Daoy (cell line): Measurements from ENCODE around the gene CYGB. TPM values are rescaled to one million over a fixed set of nuclear protein-coding genes. Genes with fewer than 3 reads are reported as not detected.
"Not testable (repeated sequence)": the region's sequence is repeated elsewhere in the genome, so short reads cannot be mapped to it uniquely, and the experiment has no call there.

Experiments used
- DNase-seq: peaks from one replicate; pipeline ENCODE4 v3.0.0-alpha.2; 2015; ENCODE audit warnings: low read depth
- total RNA-seq: library from RNA; depleted of rRNA; stranded (reverse); fragments of >200 nt; shearing (Covaris generic); gene quantifications from 2 replicates; pipeline ENCODE4 v1.2.3, GENCODE V29; 2014

Gene CYGB
- total RNA-seq, 1 experiment from 2014 or later: 8.3 TPM

DNA sequence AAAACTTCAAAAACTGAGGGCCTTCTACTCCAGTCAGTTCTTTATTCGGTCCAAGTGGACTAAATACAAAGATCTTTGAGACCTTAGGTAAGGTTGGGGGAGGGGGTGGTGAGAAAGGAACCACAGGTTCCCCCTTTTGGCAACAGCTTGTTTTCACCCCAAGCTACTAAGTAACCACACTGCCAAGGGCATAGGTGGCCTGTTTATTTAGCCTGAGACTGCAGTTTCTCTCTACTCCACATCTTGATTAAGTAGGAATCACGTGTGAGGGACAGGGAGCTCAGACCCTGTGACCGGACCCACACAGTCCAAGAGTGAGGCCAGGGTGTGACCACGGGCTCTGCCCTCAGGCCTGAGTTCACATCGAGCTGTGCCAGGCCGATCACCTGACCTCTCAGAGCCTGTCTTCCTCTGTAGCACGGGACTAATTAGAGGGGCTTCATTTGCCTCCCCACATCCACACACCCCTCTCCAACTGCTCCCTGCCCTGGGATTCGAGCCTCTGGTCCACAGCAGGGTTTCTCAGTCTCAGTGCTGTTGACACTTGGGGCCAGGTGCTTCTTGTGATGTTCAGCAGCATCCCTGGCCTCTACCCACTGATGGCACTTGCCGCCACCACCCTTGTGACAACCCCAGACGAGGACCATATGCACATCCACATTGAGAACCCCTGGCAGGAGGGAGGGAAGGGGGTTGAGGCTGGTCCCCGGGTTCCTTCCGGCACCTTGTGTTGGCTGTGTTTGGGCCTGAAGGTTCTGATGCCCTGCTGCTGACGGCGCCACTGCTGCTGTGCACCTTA lies 30.3 kb upstream of the CYGB start:
- no peak for DNase-seq

DNA sequence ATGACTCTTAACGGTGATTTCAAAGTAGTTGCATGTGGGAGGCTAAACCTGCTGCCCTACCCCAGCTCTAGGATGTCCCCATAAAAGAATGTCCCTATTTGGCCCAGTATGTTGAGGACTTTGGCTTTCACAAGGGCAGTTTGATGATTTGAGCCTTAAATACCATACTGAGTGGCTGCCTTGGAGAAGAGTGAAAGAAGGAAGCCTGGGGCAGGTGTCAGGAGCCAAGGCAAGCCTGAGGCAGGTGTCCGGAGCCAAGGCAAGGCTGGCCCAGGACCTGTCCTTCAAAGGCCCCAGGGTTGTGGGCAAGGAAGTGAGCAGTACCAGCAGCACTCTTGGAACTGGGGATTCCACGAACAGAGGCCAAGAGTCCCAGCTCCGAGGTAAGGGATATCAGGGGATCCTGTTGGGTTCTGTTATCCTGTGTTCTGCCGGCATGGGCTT lies 29.5 kb upstream of the CYGB start:
- DNase-seq: no peak

DNA sequence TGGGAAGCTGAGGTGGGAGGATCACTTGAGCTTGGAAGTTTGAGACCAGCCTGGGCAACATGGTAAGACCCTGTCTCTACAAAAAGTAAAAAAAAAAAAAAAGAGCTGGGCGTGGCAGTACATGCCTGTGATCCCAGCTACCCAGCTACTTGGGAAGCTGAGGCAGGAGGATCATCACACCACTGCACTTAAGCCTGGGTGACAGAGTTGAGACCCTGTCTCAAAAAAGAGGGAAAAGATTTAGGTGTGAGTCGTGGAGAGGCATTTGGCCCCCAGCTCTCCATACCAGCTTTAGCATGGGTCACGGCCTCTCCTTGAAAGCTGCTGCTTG lies 29.1 kb upstream of the CYGB start:
- no peak for DNase-seq

DNA sequence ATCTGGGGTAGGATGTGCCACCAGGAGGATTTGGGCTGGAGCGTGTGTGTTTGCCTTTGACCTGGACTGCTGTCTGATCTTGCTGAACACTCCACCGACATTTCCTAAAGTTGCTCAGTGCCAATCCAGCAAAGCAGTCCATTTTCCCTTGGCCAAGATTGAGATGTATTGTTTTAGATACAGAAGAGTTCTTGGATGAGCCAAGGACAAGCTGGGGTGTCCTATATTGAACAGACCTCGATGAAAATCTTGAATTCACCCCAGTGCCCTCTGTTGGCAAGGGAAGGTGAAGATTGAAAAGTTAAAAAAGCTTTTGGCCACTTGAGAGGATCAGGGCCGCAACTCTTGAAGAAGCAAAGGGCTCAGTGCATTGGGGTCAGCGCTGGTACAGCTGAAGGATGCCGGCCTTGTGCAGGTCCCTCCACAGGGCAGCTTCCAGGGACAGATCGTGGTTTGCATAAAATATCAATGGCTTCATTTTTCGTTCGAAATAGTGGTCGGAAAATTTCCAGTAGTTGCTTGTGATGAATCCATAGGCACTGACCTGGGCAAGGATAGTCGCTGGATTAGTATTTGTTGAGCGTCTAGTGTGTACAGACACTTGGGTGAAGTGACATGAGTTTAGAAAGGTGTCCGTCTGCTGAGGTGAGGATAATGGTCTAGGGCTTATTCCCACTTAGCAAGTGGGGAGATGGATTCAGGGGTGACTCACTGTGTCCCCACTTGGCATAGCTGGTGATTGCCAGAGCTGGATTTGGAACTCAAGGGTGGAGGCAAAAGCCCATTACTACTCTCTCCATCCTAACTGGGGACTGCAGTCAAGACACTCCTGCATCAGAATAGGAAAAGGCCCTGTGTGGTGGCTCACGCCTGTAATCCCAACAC lies 28.5 kb upstream of the CYGB start:
- DNase-seq: no peak

DNA sequence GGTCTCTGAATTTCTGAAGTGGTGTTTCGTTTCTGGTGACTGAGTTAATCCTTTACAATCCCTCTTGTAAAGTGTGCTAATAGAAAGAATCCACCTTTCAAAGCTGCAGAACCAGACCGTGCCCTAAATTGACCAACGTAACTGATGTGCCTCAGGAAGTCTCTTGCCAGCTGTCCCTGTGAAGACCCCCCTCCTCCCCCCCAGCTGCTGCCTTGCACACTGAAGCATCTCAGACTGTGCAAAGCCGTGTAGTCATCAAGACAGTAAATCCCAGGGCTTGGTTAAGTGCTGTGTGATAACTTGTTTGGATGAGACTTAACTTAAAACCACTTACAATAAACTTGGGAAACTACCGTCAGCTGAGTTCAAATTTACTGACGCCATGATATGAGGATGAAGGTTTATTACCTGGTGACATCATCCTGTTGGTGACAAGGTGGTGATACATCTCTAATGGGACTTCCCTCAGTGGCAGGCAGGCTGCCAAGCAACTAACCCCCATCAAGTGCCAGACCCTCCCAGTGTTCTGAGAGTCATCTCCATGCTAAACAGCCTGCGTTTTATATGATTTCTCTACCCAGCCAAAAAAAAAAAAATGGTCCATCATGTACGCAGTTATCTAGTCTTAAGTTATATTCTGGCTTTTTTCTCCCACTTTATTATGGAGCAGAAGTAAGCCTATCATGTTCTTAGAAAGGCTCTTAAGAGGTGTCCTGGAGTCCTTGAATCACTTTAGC lies 27.6 kb upstream of the CYGB start:
- DNase-seq: peak; percentile 87

DNA sequence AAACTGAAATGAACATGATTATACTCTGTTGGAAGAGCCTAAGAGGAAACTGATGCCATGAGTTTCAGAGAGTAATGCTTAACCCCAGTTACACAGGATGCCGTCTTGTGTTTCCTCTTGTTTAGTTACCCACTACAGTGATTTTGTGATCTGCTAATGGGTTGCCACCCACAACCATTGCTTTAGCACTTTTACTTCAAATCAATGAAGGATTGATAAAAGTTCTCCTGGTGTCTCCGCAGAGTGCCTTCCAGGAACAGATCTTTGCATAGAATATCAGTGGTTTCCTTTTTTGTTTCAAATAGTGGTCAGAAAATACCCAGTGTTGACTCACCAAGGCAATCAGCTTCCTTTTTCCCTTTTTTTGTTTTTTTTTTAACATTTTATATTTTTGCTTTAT lies 25.9 kb upstream of the CYGB start:
- not testable (repeated sequence) for DNase-seq

DNA sequence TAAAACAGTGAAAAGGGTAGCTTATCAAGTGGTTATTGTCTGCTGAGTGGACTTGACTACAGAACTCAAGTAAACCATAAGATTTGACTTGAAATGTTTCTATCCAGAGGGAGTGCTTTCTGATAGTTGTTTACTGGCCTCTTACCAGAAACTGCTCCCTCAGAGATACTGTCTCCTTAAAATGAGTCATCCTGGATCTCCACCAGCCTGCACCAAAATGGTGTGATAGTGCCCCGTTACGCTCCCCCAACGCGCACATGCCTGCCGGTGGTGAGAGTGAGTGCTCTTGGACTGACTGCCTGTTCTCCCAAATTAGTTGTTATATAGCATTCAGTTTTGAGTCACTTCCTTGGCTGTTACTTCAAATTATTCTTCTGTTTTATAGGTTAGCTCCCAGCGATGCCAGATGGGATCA lies 25.2 kb upstream of the CYGB start:
- DNase-seq: peak; percentile 85

DNA sequence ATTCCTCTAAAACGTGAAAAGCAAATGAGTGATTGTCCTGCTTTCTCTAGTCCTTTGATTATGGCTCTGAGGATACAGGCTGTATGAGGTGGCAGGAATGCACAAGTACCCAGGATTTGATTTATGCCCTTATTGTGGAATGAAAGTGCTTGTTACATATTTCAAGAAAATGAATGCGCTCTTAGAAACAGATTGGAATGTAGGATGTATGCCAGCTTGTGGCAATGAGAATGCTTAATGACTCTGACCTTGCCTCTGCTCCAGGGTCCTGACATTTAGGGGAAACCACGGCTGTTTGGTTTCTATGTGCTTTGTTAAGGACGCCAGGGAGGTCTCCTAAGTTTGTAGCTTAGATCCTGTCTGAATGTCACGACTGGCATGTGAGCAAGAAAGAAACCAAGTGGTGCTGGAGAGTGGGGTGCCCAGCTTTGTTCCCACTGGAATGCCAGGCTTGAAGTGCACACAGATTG lies 24.3 kb upstream of the CYGB start:
- DNase-seq: peak; percentile 49

DNA sequence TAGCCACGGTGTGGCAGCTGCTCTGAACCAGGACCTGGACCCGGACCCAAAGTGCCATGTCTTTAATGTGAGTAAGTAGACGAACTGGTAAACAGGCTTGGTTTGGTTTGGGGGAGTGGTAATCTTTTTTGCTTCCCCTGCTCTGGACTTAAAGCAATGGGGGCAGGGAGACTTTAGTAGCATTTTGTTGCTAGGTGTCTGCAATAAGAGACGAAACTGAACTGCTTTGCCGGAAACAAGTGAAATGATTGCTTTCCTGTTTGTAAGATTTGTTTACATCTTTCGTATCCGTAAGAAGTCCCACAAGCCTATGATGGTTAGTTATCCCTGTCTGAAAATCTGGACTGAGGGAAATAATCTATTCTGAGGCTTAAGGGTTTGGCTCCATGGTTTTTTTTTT lies 23.8 kb upstream of the CYGB start:
- no peak for DNase-seq

DNA sequence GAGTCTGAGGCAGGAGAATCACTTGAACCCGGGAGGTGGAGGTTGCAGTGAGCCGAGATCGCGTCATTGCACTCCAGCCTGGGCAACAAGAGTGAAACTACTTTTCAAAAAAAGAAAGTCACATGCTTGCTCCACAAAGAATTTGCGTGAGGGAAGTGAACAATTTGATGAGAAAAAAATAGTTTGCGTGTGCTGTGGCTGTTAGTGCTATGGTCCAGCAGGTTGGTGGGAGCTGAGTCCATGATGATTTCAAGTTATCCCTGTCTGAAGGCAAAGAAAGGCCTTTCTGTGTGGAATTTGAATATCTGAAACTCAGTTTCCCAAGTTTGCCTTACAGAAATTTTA lies 23.3 kb upstream of the CYGB start:
- no peak for DNase-seq

DNA sequence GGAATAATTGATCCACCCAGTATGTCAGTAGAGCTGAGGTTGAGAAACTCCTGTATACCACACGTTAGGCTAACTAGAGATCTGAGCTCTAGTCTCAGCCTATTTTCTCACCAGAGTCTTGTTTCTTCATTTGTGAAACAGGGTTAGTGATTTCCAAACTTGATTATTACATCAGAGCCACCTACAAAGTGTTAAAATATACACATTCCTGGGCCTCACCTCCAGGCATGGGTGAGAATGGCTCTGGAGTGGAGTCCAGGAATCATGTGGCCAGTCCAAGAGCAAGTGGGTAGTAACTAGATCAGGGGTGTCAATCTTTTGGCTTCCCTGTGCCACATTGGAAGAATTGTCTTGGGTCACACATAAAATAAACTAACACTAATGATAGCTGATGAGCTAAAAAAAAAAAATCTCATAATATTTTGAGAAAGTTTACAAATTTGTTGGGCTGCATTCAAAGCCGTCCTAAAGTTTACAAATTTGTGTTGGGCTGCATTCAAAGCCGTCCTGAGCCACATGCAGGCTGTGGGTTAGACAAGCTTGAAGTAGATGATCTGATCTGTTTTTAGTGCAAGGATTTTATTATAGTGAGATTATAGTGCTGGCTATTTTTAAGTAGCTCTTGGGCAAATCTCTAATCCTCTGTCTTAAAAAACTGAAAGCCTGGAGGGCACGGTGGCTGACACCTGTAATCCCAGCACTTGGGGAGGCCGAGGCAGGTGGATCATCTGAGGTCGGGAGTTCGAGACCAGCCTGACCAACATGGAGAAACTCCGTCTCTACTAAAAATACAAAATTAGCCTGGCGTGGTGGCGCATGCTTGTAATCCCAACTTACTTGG lies 22.7 kb upstream of the CYGB start:
- no peak for DNase-seq

DNA sequence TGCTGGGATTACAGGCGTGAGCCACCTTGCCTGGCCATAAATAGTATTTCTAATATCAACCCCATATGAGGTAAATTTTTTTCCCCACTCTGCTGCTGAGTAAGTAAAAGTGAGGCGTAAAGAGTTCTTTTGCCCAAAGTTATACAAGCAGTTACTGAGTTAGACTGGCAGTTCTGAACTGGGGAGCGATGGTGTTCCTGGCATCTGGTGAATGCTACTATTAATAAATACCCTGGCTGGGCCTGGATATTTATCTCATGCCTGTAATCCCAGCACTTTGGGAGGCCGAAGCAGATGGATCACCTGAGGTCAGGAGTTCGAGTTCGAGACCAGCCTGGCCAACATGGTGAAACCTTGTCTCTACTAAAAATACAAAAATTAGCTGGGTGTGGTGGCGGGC lies 22.0 kb upstream of the CYGB start:
- DNase-seq: not testable (repeated sequence)

DNA sequence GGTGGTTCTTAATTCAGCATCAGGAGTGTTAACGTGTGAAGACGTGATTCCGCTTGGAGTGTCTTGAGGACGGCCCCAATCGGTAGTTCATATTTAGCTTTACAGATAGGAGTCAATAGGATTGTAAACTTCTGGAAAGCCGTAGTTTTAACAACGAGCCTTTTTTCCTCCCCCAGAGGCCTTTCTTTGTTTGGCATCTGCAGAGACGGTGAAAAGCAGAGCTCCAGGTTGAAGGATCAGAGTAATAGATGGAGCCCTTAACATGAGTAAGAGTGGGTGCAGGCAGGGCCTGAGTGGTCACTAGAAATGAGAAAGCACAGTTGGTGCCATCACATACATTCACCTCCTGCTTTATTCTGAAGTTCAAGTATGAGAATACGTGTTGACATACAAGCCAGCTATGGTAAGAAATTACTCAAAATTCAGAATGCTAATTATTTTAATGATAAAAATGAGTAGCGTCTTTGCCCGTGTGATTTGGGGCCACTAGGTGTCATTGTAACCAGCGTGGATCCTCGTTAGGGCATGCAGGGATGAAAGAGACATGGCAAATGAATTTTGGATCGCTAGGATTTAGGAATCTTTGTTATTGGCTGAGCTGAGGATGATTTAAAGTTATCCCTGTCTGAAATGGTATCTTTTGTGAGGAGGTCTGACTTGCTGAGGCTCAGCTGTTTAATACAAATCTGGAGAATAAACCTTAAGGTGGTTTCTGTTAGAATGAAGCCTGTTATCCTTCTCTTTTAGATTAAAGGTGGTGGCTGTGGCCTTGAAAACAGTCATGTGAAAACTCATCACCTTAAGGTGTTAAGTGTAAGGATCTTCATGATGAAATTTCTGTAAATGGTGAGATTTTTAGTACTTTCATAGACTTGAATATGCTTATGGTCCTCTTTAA lies 20.9 kb upstream of the CYGB start:
- no peak for DNase-seq

DNA sequence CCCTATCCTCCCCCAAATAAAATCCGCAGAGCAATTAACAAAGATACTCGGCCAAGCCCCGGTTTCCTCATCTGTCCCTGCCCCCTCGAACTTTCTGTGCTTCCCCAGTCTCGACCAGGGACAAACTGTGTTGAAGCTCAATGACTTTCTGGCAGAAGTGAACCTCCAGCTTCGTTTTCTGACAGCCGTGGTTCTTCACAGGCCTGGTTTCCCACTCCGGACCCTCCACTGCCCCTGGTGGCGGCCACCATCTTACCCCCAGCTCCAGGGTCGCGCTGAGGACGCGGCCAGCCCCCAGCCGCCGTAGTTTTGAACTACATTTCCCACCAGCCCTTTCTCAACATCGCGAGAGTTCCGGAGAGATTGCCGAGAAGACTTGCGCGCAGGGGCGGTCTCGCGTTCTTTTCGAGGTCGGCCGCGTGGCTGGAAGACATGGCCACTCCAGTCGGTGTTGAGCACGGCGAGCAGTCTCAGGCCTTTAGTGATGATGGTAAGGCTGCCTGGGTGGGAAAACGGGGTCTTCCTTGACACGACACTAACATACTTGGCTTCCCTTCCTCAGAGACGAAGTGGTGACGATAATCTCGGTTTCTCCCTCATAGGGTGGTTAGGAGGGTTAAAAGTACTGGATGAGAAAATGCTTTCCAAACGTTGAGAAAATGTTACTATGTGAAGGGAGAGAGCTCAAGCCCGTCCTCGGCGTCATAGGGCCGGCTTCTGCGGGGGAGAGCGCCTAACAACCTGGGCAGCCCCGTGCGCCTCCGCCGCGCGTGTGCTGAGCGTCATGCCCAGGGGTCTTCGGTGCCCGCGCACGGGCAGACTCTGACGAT lies 20.1 kb upstream of the CYGB start:
- peak; percentile 97 for DNase-seq

DNA sequence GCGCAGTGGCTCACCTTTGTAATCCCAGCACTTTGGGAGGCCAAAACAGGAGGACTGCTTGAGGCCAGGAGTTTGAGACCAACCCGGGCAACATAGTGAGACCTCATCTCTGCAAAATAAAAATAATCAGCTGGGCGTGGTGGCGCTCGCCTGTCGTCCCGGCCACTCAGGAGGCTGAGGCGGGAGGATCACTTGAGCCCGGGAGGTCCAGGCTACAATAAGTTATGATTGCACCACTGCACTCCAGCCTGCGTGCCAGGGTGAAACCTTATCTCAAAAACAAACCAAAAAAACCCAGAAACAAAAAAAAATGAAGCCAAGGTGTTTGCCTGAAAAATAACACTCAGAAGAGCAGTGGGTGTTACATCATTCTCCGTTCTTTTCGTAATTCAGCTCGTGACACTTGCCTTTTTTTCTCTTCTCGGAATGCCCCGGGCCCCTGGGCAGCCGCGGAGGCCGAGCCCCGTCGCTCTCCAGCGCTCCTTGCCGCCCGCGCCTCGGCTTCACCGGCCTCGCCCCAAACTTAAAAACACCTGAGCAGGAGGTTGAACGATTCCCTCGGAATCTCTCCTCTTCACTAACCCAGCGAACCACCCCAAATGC lies 19.4 kb upstream of the CYGB start:
- DNase-seq: peak; percentile 41

DNA sequence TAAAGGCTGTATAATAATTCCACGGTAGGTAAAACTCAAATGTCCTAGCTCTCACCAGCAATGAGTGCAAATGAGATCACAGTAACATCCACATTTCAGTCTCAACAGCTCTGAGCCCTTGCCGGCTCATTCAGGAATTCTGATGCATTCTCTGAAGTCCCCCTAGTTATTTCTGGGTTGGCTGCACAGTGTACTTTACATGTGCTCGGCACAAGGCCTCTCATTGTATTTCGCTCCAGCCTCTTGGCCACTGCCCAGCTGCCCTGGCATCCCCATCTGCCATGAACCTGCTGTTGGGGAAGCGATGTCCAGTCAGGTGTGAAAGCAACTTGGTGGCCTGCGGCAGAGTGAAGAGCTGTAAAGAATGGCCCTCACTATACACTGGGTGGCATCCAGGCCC lies 16.6 kb upstream of the CYGB start:
- DNase-seq: no peak

DNA sequence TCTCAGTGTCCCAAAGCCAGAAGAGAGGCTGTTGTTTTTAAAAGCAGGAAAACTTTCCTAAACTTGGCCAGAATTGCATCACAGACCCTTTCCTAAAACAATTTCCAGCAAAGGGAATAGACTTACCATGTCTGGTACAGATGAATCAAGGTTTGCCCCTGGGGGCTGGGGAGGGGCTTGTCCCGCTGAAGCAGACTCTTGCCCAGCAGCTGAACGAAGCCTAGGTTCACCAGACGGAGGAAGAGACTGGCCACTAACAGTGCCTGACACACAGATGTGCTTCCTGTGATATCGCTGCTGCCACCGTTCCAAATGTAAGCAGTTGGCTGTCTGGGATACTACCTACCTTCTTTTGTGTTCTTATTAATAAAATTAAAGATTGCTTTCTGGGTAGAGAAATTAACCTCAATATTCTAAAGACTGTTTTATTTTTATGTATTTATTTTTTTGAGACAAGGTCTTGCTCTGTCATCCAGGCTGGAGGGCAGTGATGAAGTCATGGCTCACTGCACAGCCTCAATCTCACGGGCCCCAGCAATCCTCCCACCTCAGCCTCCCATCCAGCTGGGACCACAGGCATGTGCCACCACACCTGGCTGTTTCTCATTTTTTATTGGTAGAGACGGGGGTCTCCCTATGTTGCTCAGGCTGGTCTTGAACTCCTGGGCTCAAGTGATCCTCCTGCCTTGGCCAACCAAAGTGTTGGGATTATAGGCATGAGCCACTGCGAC lies 15.8 kb upstream of the CYGB start:
- DNase-seq: no peak

DNA sequence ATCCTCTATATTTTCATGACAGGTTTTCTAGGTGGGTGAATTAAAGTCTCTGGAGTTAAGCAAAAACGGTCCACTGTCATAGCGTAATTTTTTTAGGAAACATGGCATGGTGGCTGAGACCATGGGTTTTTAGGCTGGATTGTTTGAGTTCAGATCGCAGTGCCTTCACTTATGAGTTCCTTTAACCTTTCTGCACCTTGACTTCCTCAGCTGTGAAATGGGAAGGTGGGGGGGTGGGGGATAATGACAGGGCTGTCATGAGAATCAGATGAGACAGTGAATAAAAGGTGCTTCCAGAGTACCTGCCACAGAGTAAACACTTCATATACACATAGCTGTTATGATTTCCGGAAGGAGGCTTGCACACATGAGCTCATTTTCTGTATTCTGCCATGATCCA lies 14.2 kb upstream of the CYGB start:
- DNase-seq: no peak
